Nucleus accumbens (tissue), 56 donors: Measurements from ENCODE around the gene DIPK2B.

Experiments used
- DNase-seq, 56 donors: peaks; one replicate each; lab custom pipeline; 2025; lab: John Stamatoyannopoulos, UW

Gene DIPK2B

DNA sequence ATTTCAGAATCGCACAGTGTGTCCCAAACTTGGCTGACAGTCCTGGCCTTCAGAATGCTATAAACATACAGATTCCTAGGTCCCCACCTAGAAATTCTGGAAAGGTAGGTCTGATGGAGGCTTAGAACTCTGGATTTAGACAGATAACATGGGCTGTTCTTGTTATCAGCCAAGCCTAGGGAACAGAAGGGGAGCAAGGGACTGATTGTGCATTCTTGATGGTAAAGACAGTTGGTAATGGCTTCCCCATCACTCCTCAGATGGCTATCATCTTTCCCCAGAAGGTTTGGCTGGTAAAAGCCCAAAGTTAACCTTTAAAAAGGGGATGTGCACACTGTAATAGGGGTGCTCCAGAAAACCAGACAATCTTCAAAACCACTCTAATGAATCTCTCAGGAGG, 35.7 kb downstream of the DIPK2B start:
- DNase-seq = no peak

- DNase-seq = peak in 11 of 56 donors; percentile 0 to 32 (median 6)
Measured at GRCh38 chrX:45164021-45164621, 36.6 kb downstream of the DIPK2B start.

- no peak for DNase-seq
Measured at GRCh38 chrX:45157647-45158046, 43.0 kb downstream of the DIPK2B start.

- no peak for DNase-seq
Measured at GRCh38 chrX:45154462-45154861, 46.2 kb downstream of the DIPK2B start.

GRCh38 chrX:45154033-45154360, 46.7 kb downstream of the DIPK2B start:
- no peak for DNase-seq
